Measurements from ENCODE around the gene RASSF8. TPM values are rescaled to one million over a fixed set of nuclear protein-coding genes. Genes with fewer than 3 reads are reported as not detected.
A peak's percentile ranks its signal among the peaks of the same experiment; 100 is the strongest.

RASSF8 gene
- total RNA-seq, 1 donor from 2014 or later, result 19.0 TPM

DNA sequence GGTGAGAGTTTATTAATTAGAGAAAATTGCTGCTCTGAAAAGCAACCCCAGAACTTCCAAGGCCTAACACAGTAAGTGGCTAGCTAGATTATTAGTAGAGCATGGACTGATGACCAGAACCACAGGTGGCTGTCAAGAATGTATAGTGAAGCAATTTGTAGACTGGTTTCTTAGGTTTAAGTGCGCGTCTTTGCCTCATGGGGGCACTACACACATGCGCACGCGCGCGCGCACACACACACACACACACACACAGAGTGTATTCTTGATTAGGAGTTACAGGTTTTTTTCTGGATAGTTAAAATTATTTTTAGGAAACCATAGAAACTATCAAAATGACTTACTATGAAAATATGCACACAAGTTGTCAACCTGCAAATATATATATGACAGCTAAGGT is 99.8 kb downstream of the RASSF8 start:
- no peak for DNase-seq (ENCODE audit: low read depth)
- Histone ChIP-seq H3K4me3 (ENCODE audit: low read depth, low read length) (no peak overlapping the region), H3K27me3 (ENCODE audit: control insufficient read depth, insufficient read depth, low read length) (no peaks in the 10 kb centered on the region), H3K36me3 (ENCODE audit: control insufficient read depth, insufficient read depth, low read length) (no peaks in the 10 kb centered on the region)
- TF ChIP-seq CTCF (IDR thresholded peaks at IDR 0.05; ENCODE audit: insufficient read depth, low read length, severe bottlenecking), result no peak
- FAIRE-seq, result no peak

- Histone ChIP-seq H3K4me3 (ENCODE audit: low read depth, low read length) (no peak overlapping the region), H3K27me3 (ENCODE audit: control insufficient read depth, insufficient read depth, low read length) (no peaks in the 10 kb centered on the region), H3K36me3 (ENCODE audit: control insufficient read depth, insufficient read depth, low read length) (no peaks in the 10 kb centered on the region)
- no peak for TF ChIP-seq CTCF (IDR thresholded peaks at IDR 0.05; ENCODE audit: insufficient read depth, low read length, severe bottlenecking)
- DNase-seq (ENCODE audit: low read depth) (no peak), FAIRE-seq (no peak)
These were observed 100.3 kb downstream of the RASSF8 start for GRCh38 chr12:26058818-26059217.

GRCh38 chr12:26062006-26062405 is 103.5 kb downstream of the RASSF8 start:
- H3K27me3 ChIP-seq (ENCODE audit: control insufficient read depth, insufficient read depth, low read length), result no peaks in the 10 kb centered on the region
- FAIRE-seq (no peak), DNase-seq (ENCODE audit: low read depth) (no peak)
- no peak for TF ChIP-seq CTCF (IDR thresholded peaks at IDR 0.05; ENCODE audit: insufficient read depth, low read length, severe bottlenecking)
- no peaks in the 10 kb centered on the region for H3K36me3 ChIP-seq (ENCODE audit: control insufficient read depth, insufficient read depth, low read length)
- H3K4me3 ChIP-seq (ENCODE audit: low read depth, low read length), result no peak overlapping the region

GRCh38 chr12:26062566-26062965 is 104.1 kb downstream of the RASSF8 start:
- no peak for TF ChIP-seq CTCF (IDR thresholded peaks at IDR 0.05; ENCODE audit: insufficient read depth, low read length, severe bottlenecking)
- H3K27me3 ChIP-seq (ENCODE audit: control insufficient read depth, insufficient read depth, low read length), result no peaks in the 10 kb centered on the region
- no peak overlapping the region for H3K4me3 ChIP-seq (ENCODE audit: low read depth, low read length)
- FAIRE-seq, result no peak
- peak; percentile 61 for DNase-seq (ENCODE audit: low read depth)
- H3K36me3 ChIP-seq (ENCODE audit: control insufficient read depth, insufficient read depth, low read length), result no peaks in the 10 kb centered on the region

- Histone ChIP-seq H3K4me3 (ENCODE audit: low read depth, low read length) (no peak overlapping the region), H3K36me3 (ENCODE audit: control insufficient read depth, insufficient read depth, low read length) (no peaks in the 10 kb centered on the region), H3K27me3 (ENCODE audit: control insufficient read depth, insufficient read depth, low read length) (no peaks in the 10 kb centered on the region)
- no peak for FAIRE-seq
- no peak for DNase-seq (ENCODE audit: low read depth)
- no peak for TF ChIP-seq CTCF (IDR thresholded peaks at IDR 0.05; ENCODE audit: insufficient read depth, low read length, severe bottlenecking)
These were observed 107.0 kb downstream of the RASSF8 start for GRCh38 chr12:26065451-26065850.

- FAIRE-seq, result peak; percentile 97
- no peak for DNase-seq (ENCODE audit: low read depth)
- H3K36me3 ChIP-seq (ENCODE audit: control insufficient read depth, insufficient read depth, low read length), result no peaks in the 10 kb centered on the region
- H3K27me3 ChIP-seq (ENCODE audit: control insufficient read depth, insufficient read depth, low read length), result no peaks in the 10 kb centered on the region
- H3K4me3 ChIP-seq (ENCODE audit: low read depth, low read length), result no peak overlapping the region
- TF ChIP-seq CTCF (IDR thresholded peaks at IDR 0.05; ENCODE audit: insufficient read depth, low read length, severe bottlenecking), result no peak
These were observed 110.0 kb downstream of the RASSF8 start for GRCh38 chr12:26068503-26068902.

All from bronchial epithelial cell (primary cell).